HG03571 (cell line): ENCODE results near the gene DNAJB8.

Source experiments
- ATAC-seq: cut with Tn5 transposase; IDR thresholded peaks from one replicate; pipeline ENCODE4 v1.9.1; 2021; ENCODE audit not compliant: unreplicated experiment

The DNAJB8 gene

DNA sequence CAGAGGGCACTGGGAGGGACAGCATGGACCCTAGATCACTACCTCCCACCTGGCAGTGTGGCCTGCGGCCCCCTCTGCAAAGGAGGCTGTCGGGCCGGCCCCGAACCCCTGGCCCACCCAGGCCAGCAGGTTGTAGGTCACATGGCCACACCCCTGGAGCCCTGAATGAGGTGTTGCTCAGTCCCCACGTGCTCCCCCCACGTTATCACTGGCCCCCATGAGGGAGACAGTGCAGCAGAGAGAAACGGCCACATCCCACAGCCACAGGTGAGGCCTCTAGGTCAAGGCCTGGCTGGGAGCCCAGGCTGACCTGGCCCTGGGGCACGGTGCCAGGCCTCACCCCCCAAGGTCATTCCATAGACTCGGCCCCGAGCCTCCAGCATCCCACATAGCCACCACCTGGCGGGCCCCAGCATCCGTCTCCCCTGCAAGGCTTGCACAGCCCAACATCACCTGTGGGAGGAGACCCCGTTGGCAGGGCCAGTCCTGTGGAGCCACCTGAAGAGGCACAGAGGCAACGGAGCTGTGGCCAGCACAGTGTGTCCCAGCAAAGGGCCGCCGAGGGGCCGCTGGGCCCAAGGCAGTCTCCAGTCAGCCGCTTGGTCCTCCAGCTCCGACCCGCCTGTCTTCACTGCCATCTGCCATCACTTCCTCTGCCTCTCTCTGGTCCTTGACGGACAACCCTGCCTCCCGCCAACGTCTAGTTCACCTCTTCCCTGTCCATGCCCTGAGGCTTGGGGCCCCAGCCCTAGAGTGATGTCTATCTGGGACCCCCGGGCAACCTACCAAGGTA is 53.1 kb downstream of the DNAJB8 start:
- ATAC-seq: no peak

DNA sequence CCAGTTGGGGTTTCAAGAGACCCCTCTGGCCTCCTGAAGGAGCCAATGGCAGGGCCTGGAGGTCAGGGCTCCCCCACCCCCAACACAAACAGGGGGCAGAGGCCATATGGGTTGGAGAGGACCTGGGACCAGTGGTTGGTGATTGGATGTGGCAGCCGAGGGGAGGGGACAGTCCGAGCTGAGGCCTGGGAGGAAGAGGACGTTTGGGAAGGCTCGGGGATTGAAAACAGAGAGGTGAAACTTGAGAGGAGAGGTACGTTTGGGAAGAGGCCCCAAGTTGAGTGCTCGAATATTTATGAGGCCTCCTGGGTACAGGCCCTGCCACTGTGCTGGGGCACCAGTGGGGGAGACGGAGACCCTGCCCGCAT is 53.7 kb downstream of the DNAJB8 start:
- ATAC-seq: no peak
